Transverse colon (tissue), 4 donors: ENCODE results near the gene CRIP2. TPM values are rescaled to one million over a fixed set of nuclear protein-coding genes. Genes with fewer than 3 reads are reported as not detected.

Experiments
- DNase-seq: peaks from one replicate; pipeline ENCODE4 v3.0.0-alpha.2; 2019
- H3K27ac ChIP-seq, 4 donors: fragments of 200-600 bp; sonication (generic); 2 replicates each; pipeline ENCODE4 v1.5.1; 2016 to 2018; ENCODE audit warnings: inconsistent platforms in 4 of 4
- H3K27me3 ChIP-seq: fragments of 200-600 bp; sonication (generic); 2 replicates; pipeline ENCODE4 v1.5.1; 2017; ENCODE audit warnings: inconsistent platforms
- H3K36me3 ChIP-seq, 4 donors: fragments of 200-600 bp; sonication (generic); 2 replicates each; pipeline ENCODE4 v1.5.1; 2017 to 2019; ENCODE audit warnings: inconsistent platforms in 4 of 4
- H3K4me1 ChIP-seq, 4 donors: fragments of 200-600 bp; sonication (generic); 2 replicates each; pipeline ENCODE4 v1.5.1; 2017 to 2020; ENCODE audit warnings: inconsistent platforms in 4 of 4
- H3K4me3 ChIP-seq, 4 donors: fragments of 200-600 bp; sonication (generic); 1 replicate in 1 of 4; 2 replicates in 3 of 4; pipeline versions ENCODE4 v1.5.1 to v1.6.1; 2017 to 2019; ENCODE audit warnings: inconsistent platforms in 4 of 4
- H3K9me3 ChIP-seq, 2 donors: fragments of 200-600 bp; sonication (generic); 2 replicates each; pipeline ENCODE4 v1.5.1; 2017 to 2019; ENCODE audit warnings: inconsistent platforms in 2 of 2
- CTCF ChIP-seq, 5 experiments: fragments of 200-600 bp in 3 of 5; fragments of 450-650 bp in 2 of 5; sonication (generic) in 3 of 5; IDR thresholded peaks; 1 replicate in 2 of 5; 2 replicates in 3 of 5; pipeline ENCODE4 v1.5.1; 2016 to 2017; ENCODE audit warnings: antibody characterized with exemption in 5 of 5, inconsistent platforms in 3 of 5, mild to moderate bottlenecking in 2 of 5, moderate library complexity in 1 of 5
- EP300 ChIP-seq: sonication (generic); formaldehyde crosslinking; IDR thresholded peaks from one replicate; pipeline ENCODE4 v1.6.1; 2017; ENCODE audit warnings: antibody characterized with exemption, low read depth
- POLR2A ChIP-seq: fragments of 450-650 bp; IDR thresholded peaks from one replicate; pipeline ENCODE4 v1.6.1; 2016; ENCODE audit warnings: antibody characterized with exemption, mild to moderate bottlenecking, moderate library complexity
- POLR2AphosphoS5 ChIP-seq, 3 donors: sonication (generic); formaldehyde crosslinking; IDR thresholded peaks; one replicate each; pipeline ENCODE4 v1.6.1; 2016; ENCODE audit warnings: antibody characterized with exemption in 3 of 3
- WGBS, 2 donors: methylation state at CpG; one replicate each; pipeline ENCODE4 v1.1.5; 2018; ENCODE audit warnings: low coverage in 1 of 2; 5-methylcytosine and 5-hydroxymethylcytosine counted together
- in situ Hi-C, 4 donors: fragments of 200-750 bp; cut with MboI; loops; one replicate each; pipeline versions ENCODE4 v1.15.0 to v1.15.1; 2017; ENCODE audit warnings: low sequenced_read_pairs in 3 of 4, low pct_ligation_motif_present in 1 of 4, low pct_unique_long_range_greater_than_20kb in 1 of 4
- intact Hi-C: fragments of 100-400 bp; cut with DNase I; formaldehyde crosslinking; loops from one replicate; pipeline ENCODE4 v1.15.1; 2023; ENCODE audit warnings: low total_unique reads
- total RNA-seq, 4 donors: library from RNA; depleted of rRNA; stranded (reverse); fragments of >200 nt; gene quantifications; one replicate each; pipeline ENCODE4 v1.1.0, GENCODE V29; 2016

Gene CRIP2
- total RNA-seq, 4 donors from 2014 or later, result 11.2 to 67.3 (median 22.4) TPM

DNA sequence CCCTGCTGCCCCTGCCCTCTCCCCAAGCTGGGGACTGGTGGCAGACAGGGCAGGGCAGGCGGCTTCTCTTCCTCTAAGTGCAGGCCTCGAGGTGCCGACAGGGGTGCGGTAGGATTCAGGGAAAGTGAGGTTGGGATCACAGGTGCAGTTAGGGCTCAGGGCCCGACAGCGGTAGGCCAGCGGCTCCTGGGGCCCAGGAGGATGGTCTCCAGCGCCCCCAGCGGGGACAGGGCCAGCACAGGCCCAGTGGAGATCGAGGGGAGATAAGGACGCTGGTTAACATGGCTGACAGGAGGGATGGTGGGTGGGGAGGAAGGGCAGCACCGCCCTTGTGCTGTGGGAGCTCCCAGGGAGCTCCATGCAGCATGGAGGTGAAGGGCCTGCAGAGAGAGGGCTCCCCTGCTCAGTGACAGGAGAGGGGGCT, 11.1 kb downstream of the CRIP2 start:
- Histone ChIP-seq H3K4me3 (no peak overlapping the region), H3K36me3 (no peaks in the 10 kb centered on the region), H3K4me1 (peaks cover 42 to 94% (median 75%) of the 10 kb centered on the region in 4 donors), H3K27ac (peak overlapping the region; percentile 98 to 99 (median 99)), H3K9me3 (no peaks in the 10 kb centered on the region), H3K27me3 (peaks cover 16% of the 10 kb centered on the region)
- TF ChIP-seq CTCF (IDR thresholded peaks at IDR 0.05) (peak in 2 of 5 experiments; percentile 11 to 19), POLR2A (no peak)
- in situ Hi-C loops (no loop called here), intact Hi-C loops (no loop called here)
- DNase-seq, result no peak
- 58% methylated on average over 12 of the region's 12 CpGs; no CpG with 5 or more reads in 1 of the 2 donors for WGBS, 2 donors

DNA sequence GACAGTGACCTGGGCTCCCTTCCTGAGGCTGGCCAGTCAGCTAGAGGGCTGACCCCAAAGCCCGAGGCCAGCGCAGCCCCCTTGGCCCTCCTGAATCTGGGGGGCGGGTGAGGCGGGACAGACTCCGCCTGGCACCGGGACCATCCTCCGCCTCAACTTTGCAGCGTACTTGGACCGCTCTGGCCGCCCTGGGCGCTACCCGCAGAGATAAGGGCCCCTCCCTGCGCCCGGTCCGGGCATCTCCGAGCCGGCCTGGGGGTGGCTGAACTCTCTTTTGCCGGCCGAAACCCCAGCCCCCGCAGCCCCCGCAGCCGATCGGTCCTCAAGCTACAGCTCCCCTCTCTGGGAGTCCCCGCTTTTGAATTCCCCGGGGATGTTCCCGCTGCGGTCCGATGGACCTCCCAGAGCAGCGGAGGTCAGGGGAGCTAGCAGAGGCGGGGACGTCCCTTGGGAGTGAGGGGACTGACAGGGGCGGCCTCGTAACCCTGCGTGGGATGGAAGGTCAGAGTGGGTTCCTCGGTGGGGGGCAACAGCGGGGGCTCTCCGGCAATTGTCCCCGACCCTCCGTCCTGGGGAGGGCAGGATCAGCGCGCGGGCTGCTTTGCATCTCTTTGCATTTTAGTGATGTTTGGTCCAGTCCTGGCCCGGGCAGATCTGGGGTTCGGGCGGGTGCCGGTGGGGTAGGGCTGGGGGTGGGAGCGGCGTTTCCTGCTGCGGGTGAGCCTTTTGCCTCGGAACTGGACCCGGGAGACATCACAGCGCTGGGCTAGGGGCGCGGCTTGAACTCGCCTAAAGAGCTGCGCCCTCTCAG, 11.7 kb downstream of the CRIP2 start, which contains the start of gene CRIP1:
Gene CRIP1, plus strand, starts transcription at position 724 of the 811 bp plus-strand sequence. CDS start 374 bp downstream, outside the sequence.
- Histone ChIP-seq H3K4me1 (peaks cover 35 to 89% (median 70%) of the 10 kb centered on the region in 4 donors), H3K36me3 (no peaks in the 10 kb centered on the region), H3K27me3 (peaks cover 16% of the 10 kb centered on the region), H3K4me3 (peak within 1 kb of the TSS; percentile 38 to 64 (median 44)), H3K9me3 (no peaks in the 10 kb centered on the region), H3K27ac (peak within 1 kb of the TSS; percentile 98 to 99 (median 99))
- in situ Hi-C loops (no loop called here), intact Hi-C loops (no loop called here)
- 7% methylated on average over 40 of the region's 56 CpGs; no CpG with 5 or more reads in 1 of the 2 donors for WGBS, 2 donors
- DNase-seq, result no peak
- TF ChIP-seq POLR2AphosphoS5 (IDR thresholded peaks at IDR 0.05) (no peak), CTCF (IDR thresholded peaks at IDR 0.05) (no peak), EP300 (no peak), POLR2A (no peak)

GRCh38 chr14:105486974-105487448, 12.4 kb downstream of the CRIP2 start:
- peak overlapping the region; percentile 38 to 64 (median 44) for H3K4me3 ChIP-seq
- intact Hi-C loops, result no loop called here
- WGBS, 2 donors, result 5% methylated on average over 7 of the region's 45 CpGs; no CpG with 5 or more reads in 1 of the 2 donors
- no peaks in the 10 kb centered on the region for H3K36me3 ChIP-seq
- no peaks in the 10 kb centered on the region for H3K9me3 ChIP-seq
- peak overlapping the region; percentile 98 to 99 (median 99) for H3K27ac ChIP-seq
- H3K27me3 ChIP-seq, result peaks cover 16% of the 10 kb centered on the region
- TF ChIP-seq POLR2A, result peak; percentile 55
- TF ChIP-seq POLR2AphosphoS5 (IDR thresholded peaks at IDR 0.05), result peak in 2 of 3 donors; percentile 63 to 71
- no peak for TF ChIP-seq CTCF (IDR thresholded peaks at IDR 0.05)
- no peak for TF ChIP-seq EP300
- DNase-seq, result peak; percentile 79
- in situ Hi-C loops, result no loop called here
- peaks cover 31 to 89% (median 70%) of the 10 kb centered on the region in 4 donors for H3K4me1 ChIP-seq

GRCh38 chr14:105487449-105487985, 12.9 kb downstream of the CRIP2 start:
- Histone ChIP-seq H3K36me3 (no peaks in the 10 kb centered on the region), H3K27me3 (peaks cover 16% of the 10 kb centered on the region), H3K27ac (peak overlapping the region; percentile 98 to 99 (median 99)), H3K4me3 (peak overlapping the region; percentile 38 to 64 (median 44)), H3K9me3 (no peaks in the 10 kb centered on the region), H3K4me1 (peaks cover 25 to 85% (median 66%) of the 10 kb centered on the region in 4 donors)
- intact Hi-C loops (no loop called here), in situ Hi-C loops (no loop called here)
- peak; percentile 58 for TF ChIP-seq POLR2A
- no peak for TF ChIP-seq EP300
- TF ChIP-seq CTCF (IDR thresholded peaks at IDR 0.05), result no peak
- peak in 2 of 3 donors; percentile 6 to 44 for TF ChIP-seq POLR2AphosphoS5 (IDR thresholded peaks at IDR 0.05)
- WGBS, 2 donors, result 2% methylated on average over 12 of the region's 48 CpGs; no CpG with 5 or more reads in 1 of the 2 donors
- DNase-seq, result peak; percentile 81
